OCI-LY1 (cell line): Measurements from ENCODE around the gene CSTF1.

ENCODE experiments used
- H2AFZ ChIP-seq: fragments of 200-600 bp; sonication (generic), shearing (Covaris generic); 2 replicates; pipeline ENCODE4 v1.6.0; 2014; ENCODE audit warnings: antibody characterized with exemption, mild to moderate bottlenecking, low read length
- H3F3A ChIP-seq: fragments of 200-600 bp; sonication (generic), shearing (Covaris generic); 2 replicates; pipeline ENCODE4 v1.6.0; 2014; ENCODE audit warnings: mild to moderate bottlenecking, antibody characterized with exemption, low read length, moderate library complexity; ENCODE audit not compliant: insufficient read depth
- H3K27ac ChIP-seq: fragments of 200-600 bp; sonication (generic); 2 replicates; pipeline ENCODE4 v1.5.1; 2014; ENCODE audit warnings: low read length, mixed run types, mild to moderate bottlenecking, low read depth; ENCODE audit not compliant: poor library complexity, severe bottlenecking
- H3K27me3 ChIP-seq: fragments of 200-600 bp; sonication (generic); 2 replicates; pipeline ENCODE4 v1.6.0; 2014; ENCODE audit warnings: antibody characterized with exemption, mild to moderate bottlenecking, low read length, moderate library complexity; ENCODE audit not compliant: insufficient read depth
- H3K36me3 ChIP-seq: fragments of 200-600 bp; sonication (generic); 2 replicates; pipeline ENCODE4 v1.6.1; 2014; ENCODE audit warnings: mild to moderate bottlenecking, antibody characterized with exemption, low read length, moderate library complexity, mixed read lengths; ENCODE audit not compliant: insufficient read depth
- H3K4me1 ChIP-seq: fragments of 200-600 bp; sonication (generic); 2 replicates; pipeline ENCODE4 v1.5.1; 2014; ENCODE audit warnings: mild to moderate bottlenecking, low read length, moderate library complexity; ENCODE audit not compliant: insufficient read depth, severe bottlenecking
- H3K4me2 ChIP-seq: fragments of 200-600 bp; sonication (generic), shearing (Covaris generic); 2 replicates; pipeline ENCODE4 v1.6.1; 2014; ENCODE audit warnings: low read length
- H3K4me3 ChIP-seq: fragments of 200-600 bp; sonication (generic); 2 replicates; pipeline ENCODE4 v1.5.1; 2014; ENCODE audit warnings: low read length, low read depth, mild to moderate bottlenecking, mixed read lengths; ENCODE audit not compliant: poor library complexity, severe bottlenecking
- H3K79me2 ChIP-seq: fragments of 200-600 bp; shearing (Covaris generic); 2 replicates; pipeline ENCODE4 v1.6.1; 2016; ENCODE audit warnings: mixed run types, low read length, mixed read lengths; ENCODE audit not compliant: insufficient read depth
- H3K9ac ChIP-seq: fragments of 200-600 bp; sonication (generic), shearing (Covaris generic); 2 replicates; pipeline ENCODE4 v1.6.1; 2014; ENCODE audit warnings: mild to moderate bottlenecking, low read length, mixed read lengths
- H3K9me2 ChIP-seq: fragments of 200-600 bp; sonication (generic), shearing (Covaris generic); 2 replicates; pipeline ENCODE4 v1.6.1; 2014; ENCODE audit warnings: low read depth, mild to moderate bottlenecking, low read length, mixed read lengths
- H3K9me3 ChIP-seq: fragments of 200-600 bp; shearing (Covaris generic); 2 replicates; pipeline ENCODE4 v1.6.1; 2014; ENCODE audit warnings: low read length, mixed read lengths
- H4K20me1 ChIP-seq: fragments of 200-600 bp; sonication (generic), shearing (Covaris generic); 2 replicates; pipeline ENCODE4 v1.6.0; 2016; ENCODE audit warnings: mild to moderate bottlenecking, low read length; ENCODE audit not compliant: insufficient read depth
- CTCF ChIP-seq: fragments of 200-600 bp; sonication (generic), shearing (Covaris generic); IDR thresholded peaks from 2 replicates; pipeline ENCODE4 v1.5.1; 2017; ENCODE audit warnings: mild to moderate bottlenecking, antibody characterized with exemption, low read length, moderate library complexity, mixed read lengths
- EZH2 ChIP-seq: fragments of 200-600 bp; sonication (generic), shearing (Covaris generic); IDR thresholded peaks from 2 replicates; pipeline ENCODE4 v1.8.0; 2017; ENCODE audit warnings: borderline replicate concordance, mixed run types, mild to moderate bottlenecking, antibody characterized with exemption, low read length, moderate library complexity, mixed read lengths

The CSTF1 gene

GRCh38 chr20:56454754-56455153 lies 62.3 kb downstream of the CSTF1 start:
- Histone ChIP-seq H3K4me2 (no peak overlapping the region), H3K4me1 (no peaks in the 10 kb centered on the region), H3K4me3 (no peak overlapping the region), H3F3A (no peaks in the 10 kb centered on the region), H3K79me2 (no peaks in the 10 kb centered on the region), H3K27ac (no peak overlapping the region), H3K36me3 (no peaks in the 10 kb centered on the region), H3K9ac (no peak overlapping the region), H3K27me3 (0 out of 2 replicates have a peak, but pooled peaks cover 4% of the 10 kb centered on the region), H3K9me2 (no peaks in the 10 kb centered on the region), H2AFZ (no peak overlapping the region), H4K20me1 (no peaks in the 10 kb centered on the region), H3K9me3 (no peaks in the 10 kb centered on the region)
- TF ChIP-seq CTCF (no peak), EZH2 (no peak)
